GM23338 (cell line): ENCODE measurements around the gene NCBP1.

Experiments used
- CTCF ChIP-seq, 2 experiments: fragments of 200-600 bp in 1 of 2; sonication (generic) in 1 of 2; conservative IDR thresholded peaks; 2 replicates each; pipeline versions ENCODE4 v1.5.1 to v1.6.1; 2016 to 2017; ENCODE audit warnings: antibody characterized with exemption in 2 of 2, low read depth in 2 of 2, mild to moderate bottlenecking in 2 of 2, moderate library complexity in 1 of 2
- EZH2 ChIP-seq: fragments of 200-600 bp; sonication (generic); IDR thresholded peaks from one replicate; pipeline ENCODE4 v1.8.0; 2017; ENCODE audit warnings: antibody characterized with exemption, mild to moderate bottlenecking, low read depth; ENCODE audit not compliant: unreplicated experiment
- EZH2phosphoT487 ChIP-seq: fragments of 200-600 bp; sonication (generic); IDR thresholded peaks from one replicate; pipeline ENCODE4 v1.8.1; 2018; ENCODE audit warnings: antibody characterized with exemption; ENCODE audit not compliant: unreplicated experiment

- TF ChIP-seq EZH2phosphoT487 (no peak), CTCF (conservative IDR thresholded peaks at IDR 0.05; ENCODE audit: low read depth in 2 of 2) (peak; percentile 89 to 90), EZH2 (no peak)
These were observed 77.0 kb downstream of the NCBP1 start for GRCh38 chr9:97710356-97711222.
